ENCODE results near the gene SIK2.
"Not testable (repeated sequence)": the region's sequence is repeated elsewhere in the genome, so short reads cannot be mapped to it uniquely, and the experiment has no call there.

Gene SIK2

GRCh38 chr11:111765984-111766833 lies 164.0 kb downstream of the SIK2 start, which contains the start of gene PPP2R1B:
Gene PPP2R1B (minus strand): TSS chr11:111766389. CDS start chr11:111766361, 28 bp downstream.
- Histone ChIP-seq H3K9me3 (no peaks in the 10 kb centered on the region), H3K27me3 (ENCODE audit: low read depth) (no peaks in the 10 kb centered on the region), H3K4me3 (peak within 1 kb of the TSS; percentile 93), H3K36me3 (replicated peaks) (peaks cover 26% of the 10 kb centered on the region), H3K4me1 (peaks cover 17% of the 10 kb centered on the region)
- DNase-seq (ENCODE audit: low spot score in 2 of 2) = peak; percentile 78 to 81
- in situ Hi-C loops (cut with MboI; ENCODE audit: low sequenced_read_pairs) = loop anchor here (5.0 kb wide), 1 partner anchor 164 kb away; the partner anchor contains the start of gene SIK2

GRCh38 chr11:111766834-111767142 lies 164.5 kb downstream of the SIK2 start:
- peaks cover 17% of the 10 kb centered on the region for H3K4me1 ChIP-seq
- peak overlapping the region; percentile 93 for H3K4me3 ChIP-seq
- no peaks in the 10 kb centered on the region for H3K9me3 ChIP-seq
- no peak for DNase-seq (ENCODE audit: low spot score in 2 of 2)
- H3K27me3 ChIP-seq (ENCODE audit: low read depth) = peaks cover 2% of the 10 kb centered on the region; the same call in 1 of the 2 replicates
- H3K36me3 ChIP-seq (replicated peaks) = peaks cover 20% of the 10 kb centered on the region
- in situ Hi-C loops (cut with MboI; ENCODE audit: low sequenced_read_pairs) = loop anchor here (5.0 kb wide), 1 partner anchor 164 kb away; the partner anchor contains the start of gene SIK2

GRCh38 chr11:111770581-111771134 lies 168.4 kb downstream of the SIK2 start:
- Histone ChIP-seq H3K27me3 (ENCODE audit: low read depth) (peaks cover 2% of the 10 kb centered on the region; the same call in 1 of the 2 replicates), H3K9me3 (no peaks in the 10 kb centered on the region), H3K36me3 (replicated peaks) (no peaks in the 10 kb centered on the region), H3K4me1 (peaks cover 12% of the 10 kb centered on the region), H3K4me3 (no peak overlapping the region)
- DNase-seq (ENCODE audit: low spot score in 2 of 2) = no peak
- in situ Hi-C loops (cut with MboI; ENCODE audit: low sequenced_read_pairs) = loop anchor here (10.0 kb wide), 1 partner anchor 316 kb away; no protein-coding TSS in a partner anchor

- H3K36me3 ChIP-seq (replicated peaks); H3K4me3 ChIP-seq; H3K27me3 ChIP-seq (ENCODE audit: low read depth); H3K9me3 ChIP-seq; DNase-seq (ENCODE audit: low spot score in 2 of 2): not testable (repeated sequence)
- in situ Hi-C loops (cut with MboI; ENCODE audit: low sequenced_read_pairs) = loop anchor here (10.0 kb wide), 1 partner anchor 316 kb away; no protein-coding TSS in a partner anchor
- H3K4me1 ChIP-seq = peaks cover 12% of the 10 kb centered on the region
Measured at GRCh38 chr11:111771205-111771604, 169.0 kb downstream of the SIK2 start.

GRCh38 chr11:111772535-111772934 lies 170.3 kb downstream of the SIK2 start:
- Histone ChIP-seq H3K4me1 (peaks cover 7% of the 10 kb centered on the region), H3K27me3 (ENCODE audit: low read depth) (peaks cover 2% of the 10 kb centered on the region; the same call in 1 of the 2 replicates), H3K4me3 (no peak overlapping the region), H3K36me3 (replicated peaks) (no peaks in the 10 kb centered on the region), H3K9me3 (no peaks in the 10 kb centered on the region)
- in situ Hi-C loops (cut with MboI; ENCODE audit: low sequenced_read_pairs) = loop anchor here (10.0 kb wide), 1 partner anchor 318 kb away; no protein-coding TSS in a partner anchor
- DNase-seq (ENCODE audit: low spot score in 2 of 2) = no peak

GRCh38 chr11:111774955-111775710 lies 172.9 kb downstream of the SIK2 start:
- no peaks in the 10 kb centered on the region for H3K9me3 ChIP-seq
- DNase-seq (ENCODE audit: low spot score in 2 of 2) = no peak
- no peaks in the 10 kb centered on the region for H3K36me3 ChIP-seq (replicated peaks)
- peaks cover 2% of the 10 kb centered on the region; the same call in 1 of the 2 replicates for H3K27me3 ChIP-seq (ENCODE audit: low read depth)
- no peaks in the 10 kb centered on the region for H3K4me1 ChIP-seq
- no peak overlapping the region for H3K4me3 ChIP-seq
- in situ Hi-C loops (cut with MboI; ENCODE audit: low sequenced_read_pairs) = loop anchor here (10.0 kb wide), 1 partner anchor 320 kb away; no protein-coding TSS in a partner anchor

GRCh38 chr11:111776398-111777093 lies 174.3 kb downstream of the SIK2 start:
- Histone ChIP-seq H3K9me3 (no peaks in the 10 kb centered on the region), H3K4me1 (no peaks in the 10 kb centered on the region), H3K36me3 (replicated peaks) (no peaks in the 10 kb centered on the region), H3K27me3 (ENCODE audit: low read depth) (peaks cover 2% of the 10 kb centered on the region; the same call in 1 of the 2 replicates), H3K4me3 (no peak overlapping the region)
- in situ Hi-C loops (cut with MboI; ENCODE audit: low sequenced_read_pairs) = loop anchor here (10.0 kb wide), 1 partner anchor 322 kb away; no protein-coding TSS in a partner anchor
- DNase-seq (ENCODE audit: low spot score in 2 of 2) = no peak

- no peak overlapping the region for H3K4me3 ChIP-seq
- peak; percentile 38 to 76 for DNase-seq (ENCODE audit: low spot score in 2 of 2)
- H3K4me1 ChIP-seq = no peaks in the 10 kb centered on the region
- no peaks in the 10 kb centered on the region; the same call in 1 of the 2 replicates for H3K36me3 ChIP-seq (replicated peaks)
- H3K27me3 ChIP-seq (ENCODE audit: low read depth) = no peaks in the 10 kb centered on the region
- in situ Hi-C loops (cut with MboI; ENCODE audit: low sequenced_read_pairs) = loop anchor here (10.0 kb wide), 1 partner anchor 323 kb away; no protein-coding TSS in a partner anchor
- H3K9me3 ChIP-seq = no peaks in the 10 kb centered on the region
Measured at GRCh38 chr11:111777094-111778046, 175.1 kb downstream of the SIK2 start.

GRCh38 chr11:111778047-111778558 lies 175.9 kb downstream of the SIK2 start:
- Histone ChIP-seq H3K4me1 (no peaks in the 10 kb centered on the region), H3K36me3 (replicated peaks) (no peaks in the 10 kb centered on the region; the same call in 1 of the 2 replicates), H3K9me3 (no peaks in the 10 kb centered on the region), H3K4me3 (no peak overlapping the region), H3K27me3 (ENCODE audit: low read depth) (no peaks in the 10 kb centered on the region)
- DNase-seq (ENCODE audit: low spot score in 2 of 2) = no peak
- in situ Hi-C loops (cut with MboI; ENCODE audit: low sequenced_read_pairs) = loop anchor here (10.0 kb wide), 1 partner anchor 323 kb away; no protein-coding TSS in a partner anchor

- no peak for DNase-seq (ENCODE audit: low spot score in 2 of 2)
- in situ Hi-C loops (cut with MboI; ENCODE audit: low sequenced_read_pairs) = loop anchor here (10.0 kb wide), 1 partner anchor 324 kb away; no protein-coding TSS in a partner anchor
- H3K4me1 ChIP-seq = no peaks in the 10 kb centered on the region
Measured at GRCh38 chr11:111779118-111779517, 176.9 kb downstream of the SIK2 start.

More at GRCh38 chr11:111779118-111779517, 176.9 kb downstream of the SIK2 start:
- H3K36me3 ChIP-seq (replicated peaks) = no peaks in the 10 kb centered on the region; the same call in 1 of the 2 replicates
- no peak overlapping the region for H3K4me3 ChIP-seq
- no peaks in the 10 kb centered on the region for H3K27me3 ChIP-seq (ENCODE audit: low read depth)
- H3K9me3 ChIP-seq = no peaks in the 10 kb centered on the region

Measured in HAP-1 (cell line).